Head of caudate nucleus (tissue), 42 donors: ENCODE results near the gene ROPN1.
"Not testable (repeated sequence)": the region's sequence is repeated elsewhere in the genome, so short reads cannot be mapped to it uniquely, and the experiment has no call there.

Source experiments
- DNase-seq, 42 donors: peaks; one replicate each; pipeline versions ENCODE4 v3.0.0 to v3.0.0-alpha.2; 2020 to 2021; ENCODE audit warnings: mixed read lengths in 7 of 42
- intact Hi-C: fragments of 100-400 bp; cut with DNase I; formaldehyde crosslinking; loops from one replicate; pipeline ENCODE4 v1.15.0; 2022

Gene ROPN1

DNA sequence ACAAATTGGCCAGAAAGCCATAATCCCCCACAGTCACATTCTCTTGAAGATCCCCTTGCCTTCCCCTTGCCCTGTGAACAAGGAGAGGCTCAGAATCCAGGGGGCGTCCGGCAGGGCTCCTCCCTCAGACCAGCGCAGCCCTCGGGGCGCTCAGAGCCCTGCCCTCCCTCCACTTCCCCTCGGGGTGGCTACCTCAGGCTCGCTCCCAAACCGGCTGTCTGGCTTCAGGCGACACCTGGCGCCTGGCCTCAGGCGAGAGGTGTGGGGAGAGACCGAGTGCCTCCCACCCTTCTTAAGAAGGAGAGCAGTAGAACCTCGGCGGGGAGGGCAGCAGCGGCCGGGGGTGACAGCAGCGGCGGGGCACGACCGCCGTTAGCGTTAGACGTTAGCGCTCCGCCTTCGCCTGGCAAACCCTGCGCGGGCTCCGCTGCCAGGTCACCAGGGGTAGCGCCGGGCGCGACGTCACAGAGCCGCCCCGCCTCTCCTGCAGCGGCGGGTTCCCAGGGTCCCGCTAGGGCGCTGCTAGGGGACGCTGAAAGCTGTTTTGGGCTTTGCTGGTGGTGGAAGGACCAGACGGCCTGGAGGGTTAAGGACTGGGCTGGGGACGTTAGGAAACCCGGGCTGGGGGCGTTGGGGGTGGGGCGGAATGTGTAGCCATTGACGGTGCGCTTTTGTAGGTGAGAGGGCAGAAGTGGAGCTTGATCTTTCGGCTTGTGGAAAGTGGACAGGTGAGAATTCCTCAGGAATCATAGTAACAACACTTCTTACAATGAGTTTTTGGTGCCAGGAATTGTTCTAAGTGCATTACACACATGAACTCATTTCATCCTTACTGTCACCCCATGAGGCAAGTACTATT lies at the start of gene ROPN1:
TSS of gene ROPN1 (minus strand) at position 395 of the 859 bp plus-strand sequence. CDS start 11,643 bp downstream, outside the sequence.
- DNase-seq, intact Hi-C loops: not testable (repeated sequence)

DNA sequence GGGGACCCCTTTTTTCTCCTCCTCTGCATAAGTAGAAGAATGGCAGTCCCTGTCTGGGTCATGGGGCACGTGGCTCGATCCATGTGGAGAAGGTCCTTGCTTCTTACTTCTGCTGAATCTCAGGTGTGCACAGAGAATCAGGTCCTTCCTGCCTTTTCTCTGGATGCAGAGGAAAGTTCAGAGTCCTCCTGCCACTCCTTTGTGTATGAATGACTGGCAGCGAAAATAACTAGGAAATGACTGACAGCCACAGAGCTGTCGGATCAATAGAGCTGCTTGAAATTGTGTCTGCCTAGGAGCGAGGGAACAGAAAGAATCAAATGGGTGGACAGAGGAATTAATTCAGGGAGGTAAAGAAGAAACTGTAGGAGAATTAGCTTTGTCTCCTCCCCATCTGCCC lies 49.6 kb upstream of the ROPN1 start:
- no peak for DNase-seq
- intact Hi-C loops, result no loop called here

DNA sequence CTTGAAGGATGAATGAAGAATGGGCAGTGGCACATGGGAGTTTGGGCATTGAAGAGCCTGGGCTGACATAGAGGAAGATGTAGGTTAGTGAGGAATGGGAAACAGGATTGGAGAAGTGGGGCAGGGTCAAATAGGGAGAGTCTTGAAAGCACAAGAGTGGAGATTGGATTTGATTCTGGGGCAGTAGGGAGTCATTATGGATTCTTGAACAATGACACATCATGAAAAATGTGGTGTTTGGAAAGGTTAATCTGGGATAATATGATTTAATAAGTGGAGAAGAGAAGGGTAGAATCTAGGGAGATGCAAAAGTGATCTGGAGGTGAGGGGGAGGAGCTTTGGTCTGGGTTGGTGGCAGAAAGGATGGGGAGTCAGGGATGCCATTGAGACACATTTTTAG lies 45.4 kb upstream of the ROPN1 start:
- DNase-seq, result no peak
- intact Hi-C loops, result no loop called here

DNA sequence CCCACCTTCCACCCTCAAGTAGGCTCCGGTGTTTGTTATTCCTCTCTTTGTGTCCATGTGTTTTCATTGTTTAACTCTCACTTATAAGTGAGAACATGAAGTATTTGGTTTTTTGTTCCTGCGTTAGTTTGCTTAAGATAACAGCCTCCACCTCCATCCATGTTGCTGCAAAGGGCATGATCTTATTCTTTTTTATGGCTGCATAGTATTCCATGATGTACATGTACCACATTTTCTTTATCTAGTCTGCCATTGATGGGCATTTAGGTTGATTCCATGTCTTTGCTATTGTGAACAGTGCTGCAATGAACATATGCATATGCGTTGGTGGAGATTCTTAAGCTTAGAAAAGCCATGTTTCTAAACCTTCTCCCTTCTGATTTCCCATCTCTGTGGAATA lies 44.3 kb upstream of the ROPN1 start:
- intact Hi-C loops, DNase-seq: not testable (repeated sequence)

DNA sequence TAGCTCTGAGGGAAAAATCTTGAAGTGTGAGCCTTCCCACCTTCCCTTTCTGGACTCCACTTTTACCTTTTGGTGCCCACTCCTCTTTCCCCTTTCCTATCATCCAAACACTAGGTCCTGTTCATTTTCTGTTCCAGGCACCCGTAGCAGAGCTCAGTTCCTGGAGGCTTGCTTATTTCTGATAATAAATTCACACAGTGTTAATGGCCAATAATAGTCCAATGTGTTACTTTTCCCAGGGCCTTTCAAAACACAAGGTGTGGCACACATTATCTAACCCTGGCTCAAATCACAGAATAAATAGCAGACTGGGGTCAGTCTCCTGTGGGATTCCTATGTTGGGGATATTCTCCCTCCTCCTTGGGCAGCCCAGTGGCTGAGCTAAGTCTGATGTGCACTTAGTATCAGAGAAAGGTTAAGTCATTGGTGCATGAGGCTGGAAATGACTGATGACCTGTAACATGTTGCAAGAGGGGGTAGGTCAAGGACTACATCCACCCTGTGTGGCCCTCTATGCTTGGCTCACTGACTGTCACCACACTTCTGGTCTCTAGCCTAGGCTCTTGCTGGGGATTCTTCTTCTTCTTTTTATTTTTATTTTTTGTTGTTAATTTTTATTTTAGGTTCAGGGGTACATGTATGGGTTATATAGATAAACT lies 43.7 kb upstream of the ROPN1 start:
- intact Hi-C loops, result no loop called here

DNA sequence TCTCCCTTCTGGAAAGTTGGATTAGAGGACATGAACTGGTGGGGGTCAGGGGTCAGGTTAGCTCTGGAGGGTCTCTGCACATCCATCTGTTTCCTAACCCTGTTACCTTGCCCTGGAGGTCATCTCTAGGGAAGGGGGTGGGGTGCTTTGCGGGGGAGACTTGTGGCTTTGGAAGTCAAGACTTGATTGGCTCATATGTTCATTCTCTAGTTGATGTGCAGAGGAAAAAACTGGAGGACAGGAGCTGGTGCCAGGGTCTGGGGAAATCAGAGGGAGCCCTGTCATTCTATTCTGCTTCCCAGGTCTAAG lies 42.9 kb upstream of the ROPN1 start:
- intact Hi-C loops, result no loop called here

More for the DNA sequence above, 43.7 kb upstream of the ROPN1 start:
- DNase-seq, result no peak

DNA sequence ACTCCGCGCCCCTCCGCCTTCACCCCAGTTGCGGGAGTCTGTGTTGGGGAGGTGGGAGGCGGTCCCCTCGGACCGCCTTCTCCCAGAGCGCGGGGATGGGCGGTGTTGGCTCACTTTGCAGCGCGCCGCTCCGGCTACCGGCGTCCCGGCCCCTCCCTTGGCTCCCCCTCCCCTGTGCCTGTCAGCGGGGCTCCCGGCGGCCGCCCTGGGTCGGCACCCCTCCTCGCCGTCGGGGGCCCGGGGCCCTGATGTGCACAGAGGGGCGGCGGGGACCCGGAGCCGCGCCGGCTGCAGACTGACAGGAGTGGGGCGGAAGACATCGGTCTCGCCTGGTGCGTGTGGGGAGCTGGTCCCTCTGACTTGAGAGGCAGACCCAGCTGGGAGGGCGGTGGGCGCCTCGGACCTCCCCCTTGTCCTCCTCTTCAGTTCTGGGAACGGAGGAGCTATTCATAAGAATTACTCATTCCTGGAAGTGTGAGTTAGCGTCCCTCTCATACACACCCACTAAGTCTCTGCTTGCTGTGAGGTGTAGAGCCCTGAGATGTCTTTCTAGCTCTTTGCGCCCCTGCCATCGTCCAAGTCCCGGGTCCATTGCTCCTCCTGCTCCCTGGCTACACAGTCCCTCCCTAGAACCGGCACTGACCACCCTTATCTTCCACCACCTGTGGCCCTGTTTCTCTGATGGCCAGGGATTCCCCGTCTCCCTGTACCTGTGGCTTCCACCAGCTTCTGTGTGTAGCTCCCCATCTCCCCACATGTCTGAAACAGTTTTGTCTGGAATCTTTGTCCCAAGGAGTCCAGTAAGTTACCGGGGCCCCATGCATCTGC lies 42.3 kb upstream of the ROPN1 start:
- DNase-seq, result peak in 23 of 42 donors; percentile 9 to 63 (median 30)
- intact Hi-C loops, result no loop called here

More for the DNA sequence above, 42.9 kb upstream of the ROPN1 start:
- no peak for DNase-seq

DNA sequence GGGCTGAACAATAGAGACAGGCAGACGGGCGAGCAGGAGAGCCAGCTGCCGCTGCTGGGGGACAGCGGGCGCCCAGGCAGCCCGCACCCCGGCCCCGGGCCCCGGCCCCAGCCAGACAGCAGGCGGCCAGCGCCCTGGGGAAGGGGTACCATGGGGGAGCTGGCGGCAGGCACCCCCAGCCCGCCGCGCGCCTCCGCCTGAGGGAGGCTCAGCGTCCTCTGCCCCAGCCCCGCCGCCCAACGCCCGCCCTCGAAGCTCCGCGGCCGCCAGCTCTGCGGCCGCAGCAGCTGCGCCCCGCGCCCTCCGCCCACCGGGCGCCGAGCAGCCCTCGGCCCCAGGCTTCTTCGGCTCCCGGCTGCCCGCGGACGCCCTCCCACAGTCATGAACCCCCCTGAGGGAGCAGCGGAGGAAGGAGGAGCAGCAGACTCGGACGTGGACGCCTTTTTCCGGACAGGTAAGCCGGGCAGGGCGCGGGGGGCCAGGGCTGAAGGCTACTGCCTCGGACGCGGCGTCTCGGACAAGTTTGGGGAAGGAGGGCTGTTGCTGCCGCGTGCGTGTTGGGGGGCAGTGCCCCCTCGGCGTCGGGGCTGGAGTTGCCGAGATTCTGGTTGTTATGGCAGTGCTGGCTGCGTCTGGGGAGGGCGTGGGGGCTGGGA lies 41.6 kb upstream of the ROPN1 start, which contains the start of gene KALRN:
TSS of gene KALRN (plus strand) at position 10 of the 656 bp plus-strand sequence.
- intact Hi-C loops, result no loop called here
- DNase-seq, result peak in 12 of 42 donors; percentile 9 to 47 (median 22)

DNA sequence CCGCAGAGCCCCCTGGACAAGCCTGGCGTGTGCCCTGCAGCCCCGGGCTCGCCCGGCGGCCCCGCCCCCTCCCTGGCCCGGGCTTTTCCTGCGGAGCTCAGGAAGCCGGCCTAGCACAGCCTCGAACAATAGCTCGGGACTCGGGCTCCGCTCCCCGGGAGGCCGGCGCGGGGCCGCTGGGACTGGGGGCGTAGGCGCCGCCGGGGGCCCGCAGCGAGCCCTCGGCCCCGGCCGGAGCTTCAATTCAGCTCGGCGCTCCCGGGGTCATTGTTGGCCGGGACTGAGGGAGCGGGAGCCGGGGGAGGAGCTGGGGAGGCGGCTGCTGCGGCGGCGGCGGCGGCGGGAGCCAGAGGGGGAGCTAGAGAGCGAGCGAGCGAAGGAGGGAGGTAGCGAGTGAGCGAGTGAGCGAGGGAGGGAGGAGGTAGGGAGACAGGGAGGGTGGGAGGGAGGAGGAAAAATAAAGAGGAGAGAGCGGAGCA lies 41.0 kb upstream of the ROPN1 start:
- intact Hi-C loops, result no loop called here
- DNase-seq, result peak; percentile 39 to 95 (median 88)

DNA sequence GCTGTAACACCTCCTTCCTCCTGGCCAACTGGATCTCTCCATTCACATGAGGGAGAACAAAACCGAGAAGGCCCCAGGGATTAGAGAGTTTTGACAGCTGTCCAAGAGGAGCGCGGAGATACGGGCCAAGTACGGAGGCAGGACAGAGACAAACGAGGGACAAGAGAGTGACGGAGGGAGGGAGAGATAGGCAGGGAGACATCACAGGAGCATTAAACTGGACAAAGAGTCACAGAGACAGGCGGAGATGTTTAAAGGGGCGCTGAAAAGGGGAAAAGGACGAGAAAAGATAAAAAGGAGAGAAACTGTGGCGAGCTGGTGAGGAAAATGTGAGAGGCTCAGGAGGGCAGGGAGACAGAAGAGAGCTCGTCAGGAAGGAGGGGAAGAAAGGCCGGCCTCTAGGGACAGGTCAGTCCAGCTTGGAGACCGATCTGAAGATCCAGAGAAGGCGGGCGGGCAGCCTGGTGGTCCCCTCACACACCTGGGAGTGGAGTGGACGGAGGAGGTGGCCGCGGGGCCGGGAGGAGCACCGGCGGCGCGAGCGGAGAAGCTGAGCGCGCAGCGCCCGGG lies 40.5 kb upstream of the ROPN1 start:
- DNase-seq, result peak in 32 of 42 donors; percentile 10 to 68 (median 38)
- intact Hi-C loops, result no loop called here

DNA sequence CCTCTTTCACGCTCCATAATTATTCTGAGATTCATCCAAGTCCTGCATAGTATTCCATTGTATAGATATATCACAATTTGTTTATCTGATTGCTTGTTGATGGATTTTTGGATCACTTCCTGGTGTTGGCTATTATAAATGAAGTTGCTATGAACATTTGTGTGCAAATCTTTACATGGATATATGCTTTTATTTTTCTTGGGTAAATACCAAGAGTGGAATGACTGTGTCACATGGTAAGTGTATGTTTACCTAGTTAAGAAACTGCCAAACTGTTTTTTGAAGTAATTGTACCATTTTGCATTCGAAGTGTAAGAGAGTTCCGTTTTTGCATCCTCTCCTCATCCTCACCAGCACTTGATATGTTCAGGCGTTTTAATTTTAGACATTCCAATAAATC lies 34.6 kb upstream of the ROPN1 start:
- intact Hi-C loops, result no loop called here
- DNase-seq, result no peak

DNA sequence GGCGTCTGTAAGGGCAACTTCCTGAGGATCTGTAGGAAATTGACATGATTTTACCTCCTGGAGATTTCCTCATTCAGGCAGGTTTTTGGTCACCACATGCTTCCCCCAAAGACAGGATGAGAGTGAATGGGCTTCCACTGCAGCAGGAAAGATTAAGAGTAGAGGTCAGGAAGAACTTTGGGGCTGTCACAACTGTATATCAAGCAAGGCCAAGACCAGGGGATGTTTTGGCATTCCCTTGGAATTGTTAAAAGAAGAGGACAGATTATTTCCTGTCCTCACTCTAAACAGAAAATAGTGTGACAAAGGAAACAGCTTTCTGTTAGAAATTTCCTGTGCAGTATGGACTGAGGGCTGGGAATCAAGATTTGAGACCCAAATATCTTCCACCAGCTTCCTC lies 31.6 kb upstream of the ROPN1 start:
- DNase-seq, intact Hi-C loops: not testable (repeated sequence)

DNA sequence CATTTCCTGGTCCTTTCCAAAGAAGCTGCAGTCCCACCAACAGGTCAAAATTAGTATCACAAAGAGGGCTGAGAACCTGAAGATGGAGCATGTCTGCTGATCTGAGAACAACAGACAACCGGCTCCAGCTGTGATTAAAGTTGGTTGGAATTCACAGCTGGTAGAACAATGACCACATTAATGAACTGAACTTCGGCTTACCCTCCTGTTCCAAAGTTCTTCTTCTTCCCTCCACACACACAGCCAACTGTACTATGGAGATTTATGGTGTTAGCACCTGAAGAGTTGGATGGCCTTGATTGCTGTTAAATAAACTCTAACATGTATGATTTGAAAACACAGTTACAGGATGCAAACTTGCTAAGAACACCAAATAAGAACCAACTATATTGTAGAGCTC lies 27.4 kb upstream of the ROPN1 start:
- intact Hi-C loops, result loop anchor here (5.0 kb wide), 1 partner anchor 63 kb away; no protein-coding TSS in a partner anchor
- DNase-seq, result no peak

DNA sequence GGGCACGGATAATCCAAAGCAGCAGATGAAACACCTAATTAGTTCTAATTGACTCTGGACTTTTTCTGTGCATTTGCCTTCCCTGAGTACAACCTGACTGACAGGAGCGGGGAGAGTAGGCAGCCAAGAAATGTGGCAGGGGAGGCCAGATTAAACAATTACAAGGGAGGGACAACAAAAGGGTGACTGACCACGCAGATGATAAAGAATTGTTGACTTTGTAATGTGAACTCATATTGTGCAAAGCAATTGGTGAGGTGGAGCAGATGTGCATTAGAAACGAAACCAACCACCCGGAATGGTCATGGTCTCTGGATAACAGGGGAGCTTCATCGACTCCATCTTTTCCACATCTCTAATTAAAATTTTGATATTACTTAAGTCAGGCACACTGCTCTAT lies 25.6 kb upstream of the ROPN1 start:
- not testable (repeated sequence) for DNase-seq
- intact Hi-C loops, result loop anchor here (5.0 kb wide), 1 partner anchor 65 kb away; no protein-coding TSS in a partner anchor

DNA sequence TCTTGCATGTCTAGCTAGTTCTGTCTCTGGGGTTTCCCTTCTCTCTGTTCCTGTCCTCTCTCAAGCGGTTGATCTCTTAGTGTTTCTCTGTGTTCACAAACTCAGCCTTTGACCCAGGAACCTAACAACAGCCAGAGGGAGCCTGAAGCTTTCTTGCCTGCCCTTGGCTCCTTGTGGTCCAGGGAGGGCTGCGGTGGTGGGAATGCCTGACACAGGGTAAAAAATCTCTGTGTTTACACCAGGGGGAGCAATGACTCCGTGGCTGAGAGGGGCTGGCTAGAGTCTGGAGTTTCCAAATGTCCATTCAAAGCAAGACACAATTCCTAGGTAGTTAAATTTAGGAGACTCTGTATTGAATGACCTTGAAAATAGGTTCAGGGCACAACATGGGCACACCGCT lies 24.6 kb upstream of the ROPN1 start:
- intact Hi-C loops, result loop anchor here (5.0 kb wide), 1 partner anchor 66 kb away; no protein-coding TSS in a partner anchor
- DNase-seq, result peak in 34 of 42 donors; percentile 7 to 75 (median 35)

DNA sequence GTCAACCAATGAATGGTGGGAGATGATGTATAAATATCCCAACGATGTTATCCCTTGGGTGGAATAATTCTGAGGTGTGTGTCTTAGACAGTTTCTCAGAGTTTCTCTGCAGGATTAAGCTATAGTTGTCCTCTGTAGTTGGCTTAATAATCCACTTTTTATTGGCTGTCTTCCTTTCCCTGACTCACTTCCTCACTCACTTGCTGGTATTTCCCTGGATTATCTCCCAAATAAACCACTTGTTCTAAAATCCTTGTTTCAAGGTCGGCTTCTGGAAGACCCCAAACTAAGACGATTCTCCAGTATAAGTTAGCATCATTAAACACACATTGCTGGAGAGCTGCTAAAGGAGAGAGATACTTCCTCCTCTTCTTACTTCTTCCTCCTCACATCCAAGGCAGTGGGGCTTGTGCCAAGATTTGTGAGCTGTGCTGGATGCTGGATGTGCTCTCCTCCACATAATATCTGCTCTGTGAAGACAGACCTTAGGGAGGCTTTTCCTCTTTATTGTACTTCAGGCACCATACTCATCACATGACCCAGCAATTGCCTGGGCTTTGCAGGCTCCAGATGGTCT lies 22.5 kb upstream of the ROPN1 start:
- intact Hi-C loops, result no loop called here
- no peak for DNase-seq

DNA sequence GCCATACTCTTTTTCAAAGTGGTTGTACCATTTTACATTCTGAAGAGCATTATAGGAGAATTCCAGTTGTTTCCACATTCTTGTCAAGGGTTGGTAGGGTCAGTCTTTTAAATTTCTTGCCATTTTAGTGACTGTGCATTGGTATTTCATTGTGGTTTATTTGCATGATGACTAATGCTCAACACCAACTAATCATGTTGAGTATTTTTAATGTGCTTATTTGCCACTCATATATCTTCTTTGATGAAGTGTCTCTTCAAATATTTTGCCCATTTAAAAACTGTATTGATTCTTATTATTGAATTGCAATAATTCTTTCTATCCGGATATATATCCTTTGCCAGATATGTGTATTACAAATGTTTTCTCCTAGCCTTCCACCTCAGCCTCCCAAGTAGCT lies 16.4 kb upstream of the ROPN1 start:
- intact Hi-C loops, DNase-seq: not testable (repeated sequence)

DNA sequence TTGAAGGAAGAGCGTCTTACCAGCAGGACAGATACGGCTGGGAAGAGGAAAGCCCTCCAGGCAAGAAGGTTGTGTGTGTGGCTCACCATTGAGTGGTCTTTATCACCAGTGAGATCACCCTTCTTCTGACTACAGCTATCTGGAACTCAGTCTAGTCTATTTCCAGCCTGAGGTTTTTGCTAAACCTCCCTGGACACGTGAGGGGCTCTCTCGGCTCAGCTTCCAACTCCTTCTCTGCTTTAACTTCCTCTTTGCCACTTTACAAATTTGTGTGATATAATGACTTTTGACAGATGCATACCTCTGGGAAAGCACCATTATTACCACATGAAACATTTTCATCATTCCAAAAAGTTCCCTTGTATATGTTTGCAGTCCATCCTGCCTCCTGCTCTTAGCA lies 15.3 kb upstream of the ROPN1 start:
- DNase-seq, result no peak
- intact Hi-C loops, result no loop called here
